ENCODE data around the gene C1QTNF12.

DNA sequence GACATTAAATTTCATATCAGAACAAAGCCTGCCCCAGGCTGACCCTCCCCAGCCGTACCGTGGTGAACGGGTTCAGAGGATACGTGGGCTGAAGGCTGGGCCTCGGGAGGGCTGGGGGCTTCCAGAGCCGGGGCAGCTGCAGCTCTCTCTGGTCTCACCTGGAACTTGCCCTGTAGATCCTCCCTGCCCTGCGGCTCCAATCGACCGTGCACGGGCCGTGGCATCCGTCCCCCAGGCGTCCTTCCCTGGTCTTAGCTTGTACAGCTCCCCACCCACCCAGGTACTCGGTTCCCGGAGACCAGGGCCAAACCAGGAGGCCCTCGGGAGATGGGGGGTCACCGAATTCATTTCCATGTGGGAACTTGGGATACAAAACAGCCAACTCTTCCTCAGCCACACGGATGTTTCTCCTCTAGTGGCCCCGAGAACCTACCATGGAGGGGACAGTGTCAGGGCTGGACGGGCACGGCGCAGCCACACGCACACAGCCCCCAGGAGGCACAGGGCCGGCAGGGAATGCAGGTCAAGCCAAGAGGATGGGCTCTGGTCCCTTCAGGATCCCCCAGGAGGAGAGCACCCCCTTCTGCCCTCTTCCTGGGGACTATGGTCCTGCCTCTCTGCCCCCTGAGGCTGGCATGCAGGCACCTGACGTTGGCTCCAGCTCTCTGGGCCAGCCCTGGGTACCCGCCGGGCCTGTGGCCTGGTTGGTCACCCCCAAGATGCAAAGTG, 11.3 kb downstream of the C1QTNF12 start:
- no peak for TF ChIP-seq POLR2A (IDR thresholded peaks at IDR 0.05)
- TF ChIP-seq, protein P1, sequence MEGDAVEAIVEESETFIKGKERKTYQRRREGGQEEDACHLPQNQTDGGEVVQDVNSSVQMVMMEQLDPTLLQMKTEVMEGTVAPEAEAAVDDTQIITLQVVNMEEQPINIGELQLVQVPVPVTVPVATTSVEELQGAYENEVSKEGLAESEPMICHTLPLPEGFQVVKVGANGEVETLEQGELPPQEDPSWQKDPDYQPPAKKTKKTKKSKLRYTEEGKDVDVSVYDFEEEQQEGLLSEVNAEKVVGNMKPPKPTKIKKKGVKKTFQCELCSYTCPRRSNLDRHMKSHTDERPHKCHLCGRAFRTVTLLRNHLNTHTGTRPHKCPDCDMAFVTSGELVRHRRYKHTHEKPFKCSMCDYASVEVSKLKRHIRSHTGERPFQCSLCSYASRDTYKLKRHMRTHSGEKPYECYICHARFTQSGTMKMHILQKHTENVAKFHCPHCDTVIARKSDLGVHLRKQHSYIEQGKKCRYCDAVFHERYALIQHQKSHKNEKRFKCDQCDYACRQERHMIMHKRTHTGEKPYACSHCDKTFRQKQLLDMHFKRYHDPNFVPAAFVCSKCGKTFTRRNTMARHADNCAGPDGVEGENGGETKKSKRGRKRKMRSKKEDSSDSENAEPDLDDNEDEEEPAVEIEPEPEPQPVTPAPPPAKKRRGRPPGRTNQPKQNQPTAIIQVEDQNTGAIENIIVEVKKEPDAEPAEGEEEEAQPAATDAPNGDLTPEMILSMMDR (IDR thresholded peaks at IDR 0.05) = no peak
